GM12864 (cell line): ENCODE data around the gene TINCR.

Source experiments
- DNase-seq: peaks from one replicate; pipeline ENCODE4 v3.0.0-alpha.2; 2011; ENCODE audit warnings: low read depth
- H3K4me3 ChIP-seq: 2 replicates; pipeline ENCODE4 v1.5.1; 2011; ENCODE audit warnings: mild to moderate bottlenecking, low read depth, low read length, control low read depth
- TF ChIP-seq, protein P1 (sequence below): IDR thresholded peaks from 2 replicates; pipeline ENCODE4 v1.5.1; 2011; ENCODE audit warnings: low read depth, mild to moderate bottlenecking, moderate library complexity, low read length, control low read depth, inconsistent platforms; ENCODE audit errors: missing control alignments

TINCR gene

DNA sequence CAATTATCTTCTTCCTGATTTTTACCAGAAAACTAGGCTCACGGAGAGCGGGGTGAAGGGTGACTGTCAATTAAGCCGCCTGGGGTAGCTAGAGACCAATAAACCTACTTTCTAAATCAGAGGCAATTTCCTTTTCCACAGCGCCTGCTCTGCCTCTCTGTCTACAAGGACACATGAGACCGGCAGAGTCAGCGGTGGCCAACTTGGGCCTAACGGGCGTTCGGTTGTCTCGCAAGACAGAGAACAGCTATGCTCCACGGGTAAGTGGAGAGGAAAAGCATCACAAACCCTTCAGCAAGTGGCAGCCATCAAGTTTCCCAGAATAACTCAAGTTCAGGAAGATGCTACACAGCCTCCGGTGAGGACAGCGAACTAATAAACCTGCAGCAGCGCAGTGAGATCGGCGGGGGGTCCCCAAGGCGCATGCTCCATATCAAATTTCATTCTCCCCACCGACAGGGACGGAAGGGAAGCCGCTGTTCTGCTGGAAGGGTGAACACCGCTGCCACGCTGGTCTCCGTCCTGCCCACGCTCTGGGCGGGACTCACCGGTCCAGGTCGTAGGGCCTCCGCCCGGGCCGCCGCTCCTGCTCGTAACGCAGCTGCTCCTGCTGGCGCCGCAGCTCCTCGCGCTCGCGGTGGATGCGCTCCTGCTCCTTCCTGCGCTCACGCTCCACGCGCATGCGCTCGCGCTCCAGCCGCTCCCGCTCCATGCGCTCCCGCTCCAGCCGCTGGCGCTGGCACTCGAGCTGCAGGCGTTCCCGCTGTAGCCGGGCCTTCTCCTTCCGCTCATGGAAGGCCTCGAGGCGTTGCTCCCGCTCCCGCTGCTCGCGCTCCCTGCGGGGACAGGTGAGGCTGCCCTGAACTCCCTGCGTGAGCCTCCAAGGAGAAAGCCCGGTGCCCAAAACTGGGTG, 25.8 kb upstream of the TINCR start:
- TF ChIP-seq, protein P1, sequence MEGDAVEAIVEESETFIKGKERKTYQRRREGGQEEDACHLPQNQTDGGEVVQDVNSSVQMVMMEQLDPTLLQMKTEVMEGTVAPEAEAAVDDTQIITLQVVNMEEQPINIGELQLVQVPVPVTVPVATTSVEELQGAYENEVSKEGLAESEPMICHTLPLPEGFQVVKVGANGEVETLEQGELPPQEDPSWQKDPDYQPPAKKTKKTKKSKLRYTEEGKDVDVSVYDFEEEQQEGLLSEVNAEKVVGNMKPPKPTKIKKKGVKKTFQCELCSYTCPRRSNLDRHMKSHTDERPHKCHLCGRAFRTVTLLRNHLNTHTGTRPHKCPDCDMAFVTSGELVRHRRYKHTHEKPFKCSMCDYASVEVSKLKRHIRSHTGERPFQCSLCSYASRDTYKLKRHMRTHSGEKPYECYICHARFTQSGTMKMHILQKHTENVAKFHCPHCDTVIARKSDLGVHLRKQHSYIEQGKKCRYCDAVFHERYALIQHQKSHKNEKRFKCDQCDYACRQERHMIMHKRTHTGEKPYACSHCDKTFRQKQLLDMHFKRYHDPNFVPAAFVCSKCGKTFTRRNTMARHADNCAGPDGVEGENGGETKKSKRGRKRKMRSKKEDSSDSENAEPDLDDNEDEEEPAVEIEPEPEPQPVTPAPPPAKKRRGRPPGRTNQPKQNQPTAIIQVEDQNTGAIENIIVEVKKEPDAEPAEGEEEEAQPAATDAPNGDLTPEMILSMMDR = no peak
- H3K4me3 ChIP-seq = no peak overlapping the region
- DNase-seq = no peak

DNA sequence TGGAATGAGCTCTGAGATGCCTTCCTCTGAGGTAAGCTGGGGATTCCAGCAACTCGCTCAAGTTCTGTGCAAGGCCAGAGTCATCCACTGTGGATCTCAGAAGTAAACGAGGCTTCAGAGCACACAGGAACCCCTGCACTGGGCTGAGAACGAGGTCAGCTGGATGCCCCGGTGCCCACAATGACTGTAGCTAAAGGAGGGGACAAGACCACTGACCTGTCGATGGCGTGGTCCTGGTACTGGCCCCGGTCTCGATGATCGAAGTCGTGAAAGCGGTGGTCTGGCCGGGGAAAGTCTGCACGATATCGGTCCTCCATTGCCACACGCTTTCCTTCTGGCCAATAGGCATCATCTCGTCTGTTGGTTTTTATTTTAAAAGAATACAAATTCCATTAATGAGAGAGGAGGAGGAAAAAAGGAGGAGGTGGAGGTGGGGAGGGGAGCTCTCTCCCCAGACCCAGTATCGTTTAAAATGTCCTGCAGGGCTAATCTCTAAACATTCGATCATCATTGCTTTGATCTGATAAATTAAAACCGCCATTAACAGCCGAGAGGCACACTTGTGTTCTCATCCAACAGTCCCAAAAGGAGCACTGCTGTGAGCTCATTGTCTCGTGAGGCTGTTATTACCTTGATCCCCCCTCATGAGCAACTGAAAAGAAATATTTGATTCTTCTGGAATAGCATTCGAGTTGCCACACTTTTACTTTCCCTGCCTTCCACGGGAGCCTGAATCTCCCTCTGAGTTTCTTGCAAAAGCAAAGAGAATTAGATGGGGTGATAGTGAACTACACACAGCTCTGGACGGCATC, 25.0 kb upstream of the TINCR start:
- H3K4me3 ChIP-seq = no peak overlapping the region
- TF ChIP-seq, protein P1 = no peak
- no peak for DNase-seq

DNA sequence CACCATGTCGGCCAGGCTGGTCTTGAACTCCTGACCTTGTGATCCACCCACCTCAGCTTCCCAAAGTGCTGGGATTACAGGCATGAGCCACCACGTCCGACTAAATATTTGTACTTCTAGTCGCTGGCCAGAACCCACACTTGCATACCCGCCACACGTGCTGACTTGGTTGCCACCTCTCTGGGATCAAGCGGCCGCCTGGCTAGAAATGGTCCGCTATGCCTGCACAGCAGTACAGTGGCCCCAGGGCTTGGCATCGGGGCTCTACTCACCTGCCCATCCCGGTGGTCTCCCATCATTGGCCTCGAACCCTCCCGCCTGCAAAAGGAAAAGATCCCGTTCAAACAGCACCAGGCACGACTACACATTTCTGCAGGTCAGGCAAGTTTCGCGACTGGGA, 23.7 kb upstream of the TINCR start:
- no peak overlapping the region for H3K4me3 ChIP-seq
- no peak for DNase-seq
- TF ChIP-seq, protein P1 = no peak

DNA sequence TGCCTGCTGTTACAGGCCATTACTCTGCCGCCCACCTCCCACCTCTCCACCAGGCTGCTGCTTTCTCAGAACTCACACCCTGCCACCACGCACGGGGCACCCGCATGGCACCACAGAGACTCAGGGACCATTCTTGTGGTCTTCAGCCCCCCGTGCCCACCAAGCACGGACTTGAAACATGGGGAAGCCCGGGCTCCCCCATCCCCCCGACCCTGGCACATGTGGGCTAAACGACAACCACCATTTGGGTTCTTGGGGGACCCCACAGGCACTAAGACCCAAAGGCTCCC, 23.1 kb upstream of the TINCR start:
- H3K4me3 ChIP-seq = no peak overlapping the region
- DNase-seq = no peak
- TF ChIP-seq, protein P1 = no peak

DNA sequence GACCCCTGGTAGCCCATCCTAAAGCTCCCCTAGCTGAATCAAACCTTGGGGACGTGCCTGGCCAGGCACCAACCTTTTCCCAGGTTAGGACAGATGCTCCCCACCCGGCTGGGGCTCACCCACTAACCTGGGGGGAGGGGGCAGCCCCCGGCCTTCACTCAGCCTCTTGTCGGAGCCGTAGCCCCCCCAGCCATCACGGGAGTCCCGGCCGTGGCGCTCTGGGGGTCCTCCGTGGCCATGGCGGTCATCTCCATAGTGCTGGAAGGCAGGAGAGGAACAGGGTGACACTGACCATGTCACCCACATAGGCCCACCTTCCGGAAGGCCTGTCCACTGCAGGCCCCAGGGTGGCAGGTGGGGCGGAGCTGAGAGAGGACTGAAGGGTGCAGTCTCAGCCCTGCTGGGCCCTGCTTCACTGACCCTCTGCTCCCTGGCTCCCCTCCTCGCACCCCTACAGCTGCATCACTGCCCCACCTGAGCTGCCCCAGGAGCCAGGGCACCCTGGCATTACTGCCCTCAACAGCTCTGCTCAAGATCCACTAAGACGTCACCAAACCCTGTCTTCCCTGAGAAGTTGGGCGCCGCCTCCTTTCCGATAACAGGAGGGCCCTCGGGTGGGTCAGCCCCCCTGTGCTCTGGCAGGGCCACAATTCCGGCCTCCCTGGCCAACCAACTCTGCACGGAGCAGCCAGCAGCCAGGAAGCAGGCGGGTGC, 22.6 kb upstream of the TINCR start:
- TF ChIP-seq, protein P1 = no peak
- H3K4me3 ChIP-seq = no peak overlapping the region
- no peak for DNase-seq

DNA sequence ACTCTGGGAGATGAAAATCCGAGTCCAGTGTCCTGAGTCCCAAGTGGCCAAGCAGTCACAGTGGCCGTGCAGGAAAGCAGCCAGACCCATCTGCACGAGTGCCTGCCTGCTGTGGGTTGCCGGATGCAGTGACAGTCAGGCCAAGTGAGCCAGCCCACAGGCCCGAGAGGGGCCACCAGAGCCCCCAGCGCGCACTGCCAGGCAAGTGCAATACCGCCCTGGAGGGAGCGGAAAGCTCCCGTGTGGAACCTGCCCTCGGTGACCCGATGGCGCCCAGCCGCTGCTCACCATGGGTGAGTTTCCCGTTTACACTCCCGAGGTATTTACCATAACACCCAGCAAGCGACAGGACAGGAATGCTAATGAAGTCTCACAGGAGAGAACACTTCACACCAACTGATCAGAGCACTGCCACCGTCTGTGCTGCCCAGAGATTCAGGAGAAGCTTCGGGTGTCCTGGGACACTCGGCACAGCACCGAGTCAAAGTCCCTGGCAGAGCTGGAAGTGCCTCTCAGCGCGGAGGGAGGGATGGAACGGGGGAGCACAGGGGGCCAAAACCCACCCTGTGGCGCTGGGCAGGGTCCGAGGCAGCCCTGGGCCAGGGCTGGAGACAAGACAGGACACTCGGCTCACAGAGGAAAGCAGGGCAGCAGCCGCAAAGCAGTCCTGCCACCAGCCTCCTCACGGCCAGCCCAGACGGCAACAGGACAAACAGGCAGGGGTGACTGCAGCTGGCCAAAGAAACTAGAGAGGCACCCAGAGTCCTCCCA, 21.3 kb upstream of the TINCR start:
- TF ChIP-seq, protein P1 = no peak
- no peak overlapping the region for H3K4me3 ChIP-seq
- no peak for DNase-seq
